ENCODE data around the gene DUOX1. TPM values are rescaled to one million over a fixed set of nuclear protein-coding genes. Genes with fewer than 3 reads are reported as not detected.

The DUOX1 gene
- total and polyA plus RNA-seq, 2 donors (not counting 1 experiment from before 2014, with no cell fraction given): 0.27 TPM; not detected in 1

DNA sequence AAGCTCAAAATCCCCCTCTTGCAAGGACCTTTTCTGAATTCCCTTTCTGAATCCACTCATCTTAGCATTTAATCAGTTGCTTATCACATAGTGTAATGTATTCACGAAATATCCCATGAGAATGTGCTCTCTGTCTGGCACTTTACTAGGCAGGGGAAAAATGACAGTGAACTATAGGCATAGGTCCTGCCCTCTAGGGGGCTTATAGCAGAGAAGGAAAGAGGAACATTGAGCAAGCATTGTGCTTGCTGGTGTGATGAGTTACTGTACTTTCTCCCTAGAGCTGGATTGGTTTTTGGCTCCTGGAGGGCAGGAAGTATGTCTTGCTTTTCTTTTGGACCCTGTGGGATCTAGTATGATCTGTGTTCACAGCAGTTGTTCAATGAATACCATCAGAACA, 42.3 kb upstream of the DUOX1 start:
- Histone ChIP-seq H3K4me3 (ENCODE audit: control extremely low read depth in 1 of 5, extremely low read depth in 1 of 5, insufficient read depth in 1 of 5, low read depth in 2 of 5, low read length in 4 of 5) (no peak overlapping the region), H2AFZ (ENCODE audit: insufficient read depth, low read depth, low read length, poor library complexity, severe bottlenecking) (no peak overlapping the region), H3K4me1 (ENCODE audit: control insufficient read depth in 2 of 2, insufficient read depth in 2 of 2, low read length in 2 of 2) (no peaks in the 10 kb centered on the region), H3K79me2 (ENCODE audit: control insufficient read depth, insufficient read depth, low read length) (no peaks in the 10 kb centered on the region), H3K4me2 (replicated peaks; ENCODE audit: low read depth, low read length, poor library complexity, severe bottlenecking) (no peak overlapping the region), H4K20me1 (ENCODE audit: control insufficient read depth, insufficient read depth, low read length, poor library complexity, severe bottlenecking) (no peaks in the 10 kb centered on the region), H3K27ac (ENCODE audit: low read length in 2 of 2) (no peak overlapping the region), H3K9me3 (ENCODE audit: control extremely low read depth in 1 of 3, control insufficient read depth in 2 of 3, insufficient read depth in 1 of 3, low read length in 2 of 3) (no peaks in the 10 kb centered on the region), H3K27me3 (replicated peaks in 1 of 4; ENCODE audit: control extremely low read depth in 1 of 4, control insufficient read depth in 3 of 4, insufficient read depth in 4 of 4, low read length in 3 of 4) (peaks cover 0 to 15% (median 7%) of the 10 kb centered on the region in 4 experiments), H3K36me3 (replicated peaks in 1 of 2; ENCODE audit: control extremely low read depth in 1 of 2, control insufficient read depth in 1 of 2, extremely low read depth in 1 of 2, insufficient read depth in 2 of 2, low read length in 1 of 2) (no peaks in the 10 kb centered on the region), H3K9ac (ENCODE audit: low read length) (no peak overlapping the region)
- ATAC-seq (ENCODE audit: low read depth) (no peak), DNase-seq (no peak)
- Mint-ChIP-seq H3K4me3 (no peak overlapping the region), H3K27me3 (peaks cover 52% of the 10 kb centered on the region), H3K27ac (no peak overlapping the region), H3K9me3 (ENCODE audit: insufficient read depth) (no peaks in the 10 kb centered on the region), H3K4me1 (no peaks in the 10 kb centered on the region)
- ChIA-PET POLR2A (no interaction called here), CTCF (interaction anchor here (1.0 to 1.7 kb wide), 4 partner anchors 10 to 51 kb away, joined by 3 to 5 read pairs (median 4); no protein-coding TSS in a partner anchor)
- WGBS (ENCODE audit: insufficient coverage): 67% methylated on average over 1 of the region's 1 CpG
- peak; percentile 18 for TF ChIP-seq CTCF (IDR thresholded peaks at IDR 0.05)
- TF ChIP-seq EZH2 (IDR thresholded peaks at IDR 0.05; ENCODE audit: borderline replicate concordance, insufficient read depth, low read depth, low read length, poor library complexity, severe bottlenecking): no peak
- intact Hi-C loops (cut with micrococcal nuclease): no loop called here

GRCh38 chr15:45088801-45089711, 40.7 kb upstream of the DUOX1 start:
- H3K4me1 ChIP-seq (ENCODE audit: control insufficient read depth in 2 of 2, insufficient read depth in 2 of 2, low read length in 2 of 2): no peaks in the 10 kb centered on the region
- DNase-seq (no peak), ATAC-seq (ENCODE audit: low read depth) (no peak)
- intact Hi-C loops (cut with micrococcal nuclease): no loop called here
- H3K9me3 ChIP-seq (ENCODE audit: control extremely low read depth in 1 of 3, control insufficient read depth in 2 of 3, insufficient read depth in 1 of 3, low read length in 2 of 3): no peaks in the 10 kb centered on the region
- H3K9ac ChIP-seq (ENCODE audit: low read length): no peak overlapping the region
- no peak overlapping the region for H3K4me2 ChIP-seq (replicated peaks; ENCODE audit: low read depth, low read length, poor library complexity, severe bottlenecking)
- Mint-ChIP-seq H3K9me3 (ENCODE audit: insufficient read depth) (no peaks in the 10 kb centered on the region), H3K27ac (no peak overlapping the region), H3K27me3 (peaks cover 48% of the 10 kb centered on the region), H3K4me3 (no peak overlapping the region), H3K4me1 (no peaks in the 10 kb centered on the region)
- WGBS (ENCODE audit: insufficient coverage): 100% methylated on average over 2 of the region's 10 CpGs
- no peaks in the 10 kb centered on the region for H3K79me2 ChIP-seq (ENCODE audit: control insufficient read depth, insufficient read depth, low read length)
- H4K20me1 ChIP-seq (ENCODE audit: control insufficient read depth, insufficient read depth, low read length, poor library complexity, severe bottlenecking): no peaks in the 10 kb centered on the region
- peaks cover 0 to 15% (median 7%) of the 10 kb centered on the region in 4 experiments for H3K27me3 ChIP-seq (replicated peaks in 1 of 4; ENCODE audit: control extremely low read depth in 1 of 4, control insufficient read depth in 3 of 4, insufficient read depth in 4 of 4, low read length in 3 of 4)
- H3K27ac ChIP-seq (ENCODE audit: low read length in 2 of 2): no peak overlapping the region
- no peaks in the 10 kb centered on the region for H3K36me3 ChIP-seq (replicated peaks in 1 of 2; ENCODE audit: control extremely low read depth in 1 of 2, control insufficient read depth in 1 of 2, extremely low read depth in 1 of 2, insufficient read depth in 2 of 2, low read length in 1 of 2)
- POLR2A ChIA-PET: no interaction called here
- TF ChIP-seq CTCF (IDR thresholded peaks at IDR 0.05): no peak
- TF ChIP-seq EZH2 (IDR thresholded peaks at IDR 0.05; ENCODE audit: borderline replicate concordance, insufficient read depth, low read depth, low read length, poor library complexity, severe bottlenecking): no peak
- no peak overlapping the region for H2AFZ ChIP-seq (ENCODE audit: insufficient read depth, low read depth, low read length, poor library complexity, severe bottlenecking)
- H3K4me3 ChIP-seq (ENCODE audit: control extremely low read depth in 1 of 5, extremely low read depth in 1 of 5, insufficient read depth in 1 of 5, low read depth in 2 of 5, low read length in 4 of 5): no peak overlapping the region
- CTCF ChIA-PET: interaction anchor here (0.7 to 2.0 kb wide), 7 partner anchors 8 to 52 kb away, joined by 3 to 6 read pairs (median 4); no protein-coding TSS in a partner anchor
